Measurements from ENCODE around the gene OR4F6. TPM values are rescaled to one million over a fixed set of nuclear protein-coding genes. Genes with fewer than 3 reads are reported as not detected.
A peak's percentile ranks its signal among the peaks of the same experiment; 100 is the strongest.
"Not testable (repeated sequence)": the region's sequence is repeated elsewhere in the genome, so short reads cannot be mapped to it uniquely, and the experiment has no call there.

OR4F6 gene
- total RNA-seq, 1 experiment from 2014 or later: not detected

- DNase-seq: peak; percentile 20
- not testable (repeated sequence) for H3K9me3 ChIP-seq, H3K4me3 ChIP-seq, H3K27me3 ChIP-seq, H3K36me3 ChIP-seq
Measured at GRCh38 chr15:101793981-101794380, 9.3 kb upstream of the OR4F6 start.

GRCh38 chr15:101795455-101795854 is 7.9 kb upstream of the OR4F6 start:
- H3K36me3 ChIP-seq: no peaks in the 10 kb centered on the region
- DNase-seq: no peak
- H3K27me3 ChIP-seq: no peaks in the 10 kb centered on the region
- no peak overlapping the region for H3K4me3 ChIP-seq
- no peaks in the 10 kb centered on the region for H3K9me3 ChIP-seq

DNA sequence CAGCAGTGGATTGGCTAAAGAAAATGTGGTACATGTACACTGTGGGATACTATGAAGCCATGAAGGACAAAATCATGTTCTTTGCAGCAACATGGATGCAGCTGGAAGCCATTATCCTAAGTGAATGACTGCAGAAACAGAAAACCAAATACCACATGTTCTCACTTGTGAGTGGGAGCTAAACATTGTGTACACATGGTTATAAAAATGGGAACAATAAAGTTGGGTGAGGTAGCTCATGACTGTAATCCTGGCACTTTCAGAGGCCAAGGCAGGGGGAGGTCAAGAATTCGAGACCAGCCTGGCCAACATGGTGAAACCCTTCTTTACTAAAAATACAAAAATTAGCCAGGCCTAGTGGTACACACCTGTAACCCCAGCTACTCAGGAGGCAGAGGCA is 3.6 kb upstream of the OR4F6 start:
- no peaks in the 10 kb centered on the region for H3K9me3 ChIP-seq
- no peaks in the 10 kb centered on the region for H3K36me3 ChIP-seq
- DNase-seq: no peak
- no peaks in the 10 kb centered on the region for H3K27me3 ChIP-seq
- H3K4me3 ChIP-seq: no peak overlapping the region

- Histone ChIP-seq H3K4me3 (no peak overlapping the region), H3K36me3 (no peaks in the 10 kb centered on the region), H3K9me3 (no peaks in the 10 kb centered on the region; the same call in 1 of the 2 replicates), H3K27me3 (no peaks in the 10 kb centered on the region)
- no peak for DNase-seq
Measured at GRCh38 chr15:101801048-101801447, 2.3 kb upstream of the OR4F6 start.

DNA sequence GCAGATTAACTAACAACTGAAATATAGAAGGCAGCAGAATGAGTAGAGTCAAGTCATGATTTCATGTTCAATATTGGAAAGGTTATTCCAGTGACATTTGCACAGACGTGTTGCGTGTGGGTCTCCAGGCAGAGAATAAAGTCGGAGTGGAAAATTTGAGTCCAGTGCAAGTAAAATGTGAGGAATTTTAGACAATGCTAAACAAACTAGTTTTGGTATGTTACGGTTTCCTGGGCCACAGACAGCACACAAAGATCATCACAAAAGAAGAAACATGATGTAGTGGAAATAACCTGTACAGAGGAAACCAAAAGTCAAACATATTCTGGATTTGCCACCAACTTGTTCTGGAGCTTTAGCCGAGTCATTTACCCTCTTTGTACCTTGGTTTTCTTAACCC is 367 bp downstream of the OR4F6 start:
- Histone ChIP-seq H3K27me3 (no peaks in the 10 kb centered on the region), H3K4me3 (no peak overlapping the region), H3K36me3 (no peaks in the 10 kb centered on the region), H3K9me3 (no peaks in the 10 kb centered on the region; the same call in 1 of the 2 replicates)
- no peak for DNase-seq

GRCh38 chr15:101804375-101804774 is 1.1 kb downstream of the OR4F6 start:
- Histone ChIP-seq H3K4me3 (no peak overlapping the region), H3K36me3 (no peaks in the 10 kb centered on the region)
- DNase-seq: no peak

DNA sequence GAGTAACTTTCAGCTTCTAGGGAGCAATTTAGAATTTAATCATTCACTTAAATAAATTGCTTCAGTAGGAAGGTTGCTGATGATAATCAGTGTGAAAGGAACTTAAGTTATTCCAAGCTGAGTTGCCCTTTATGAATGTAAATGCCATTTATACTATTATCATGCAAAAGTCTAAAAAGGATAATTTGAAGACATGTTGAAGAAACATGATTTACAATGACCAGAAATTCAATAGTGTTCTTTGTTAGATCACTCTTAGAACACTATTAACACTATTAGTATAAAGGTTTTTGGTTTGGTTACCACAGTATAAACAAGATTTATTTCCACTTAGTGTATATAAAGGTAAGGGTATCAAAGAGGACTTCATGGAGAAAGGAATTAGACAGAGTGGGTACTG is 1.6 kb downstream of the OR4F6 start:
- no peaks in the 10 kb centered on the region; the same call in 1 of the 2 replicates for H3K9me3 ChIP-seq
- H3K27me3 ChIP-seq: no peaks in the 10 kb centered on the region
- DNase-seq: no peak
- no peaks in the 10 kb centered on the region for H3K36me3 ChIP-seq
- H3K4me3 ChIP-seq: no peak overlapping the region

More at GRCh38 chr15:101804375-101804774, 1.1 kb downstream of the OR4F6 start:
- Histone ChIP-seq H3K27me3 (no peaks in the 10 kb centered on the region), H3K9me3 (no peaks in the 10 kb centered on the region; the same call in 1 of the 2 replicates)

DNA sequence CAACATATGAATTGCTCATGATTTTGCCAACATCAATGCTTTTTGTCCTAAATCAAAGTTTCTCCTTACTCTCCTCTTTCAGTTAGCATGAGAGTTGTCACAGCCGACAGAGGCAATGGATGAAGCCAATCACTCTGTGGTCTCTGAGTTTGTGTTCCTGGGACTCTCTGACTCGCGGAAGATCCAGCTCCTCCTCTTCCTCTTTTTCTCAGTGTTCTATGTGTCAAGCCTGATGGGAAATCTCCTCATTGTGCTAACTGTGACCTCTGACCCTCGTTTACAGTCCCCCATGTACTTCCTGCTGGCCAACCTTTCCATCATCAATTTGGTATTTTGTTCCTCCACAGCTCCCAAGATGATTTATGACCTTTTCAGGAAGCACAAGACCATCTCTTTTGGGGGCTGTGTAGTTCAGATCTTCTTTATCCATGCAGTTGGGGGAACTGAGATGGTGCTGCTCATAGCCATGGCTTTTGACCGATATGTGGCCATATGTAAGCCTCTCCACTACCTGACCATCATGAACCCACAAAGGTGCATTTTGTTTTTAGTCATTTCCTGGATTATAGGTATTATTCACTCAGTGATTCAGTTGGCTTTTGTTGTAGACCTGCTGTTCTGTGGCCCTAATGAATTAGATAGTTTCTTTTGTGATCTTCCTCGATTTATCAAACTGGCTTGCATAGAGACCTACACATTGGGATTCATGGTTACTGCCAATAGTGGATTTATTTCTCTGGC is 2.5 kb downstream of the OR4F6 start:
- Histone ChIP-seq H3K9me3 (no peaks in the 10 kb centered on the region; the same call in 1 of the 2 replicates), H3K4me3 (no peak overlapping the region), H3K27me3 (no peaks in the 10 kb centered on the region), H3K36me3 (no peaks in the 10 kb centered on the region)
- DNase-seq: no peak

DNA sequence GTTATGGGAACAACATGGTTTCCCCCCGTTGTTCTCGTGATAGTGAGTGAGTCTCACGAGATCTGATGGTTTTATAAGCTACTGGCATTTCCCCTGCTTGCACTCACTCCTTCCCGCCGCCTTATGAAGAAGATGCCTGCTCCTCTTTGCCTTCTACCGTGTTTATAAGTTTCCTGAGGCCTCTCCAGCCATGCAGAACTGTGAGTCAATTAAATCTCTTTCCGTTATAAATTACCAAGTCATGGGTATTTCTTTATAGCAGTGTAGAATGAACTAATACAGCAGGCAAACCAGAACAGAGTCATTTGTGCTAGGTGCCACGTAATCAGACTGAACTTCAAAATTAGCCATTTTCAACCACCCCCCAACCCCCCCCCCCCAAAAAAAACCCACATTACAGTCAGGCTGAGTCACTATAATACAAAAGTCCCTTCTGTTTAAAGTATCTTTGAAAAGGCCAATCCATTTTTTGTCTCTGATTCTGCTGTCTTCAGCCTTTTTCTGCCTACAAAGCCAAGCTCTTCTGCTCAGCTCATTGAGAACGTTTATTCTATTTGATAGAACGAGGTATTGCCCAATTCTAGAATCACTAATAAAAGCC is 4.1 kb downstream of the OR4F6 start:
- no peaks in the 10 kb centered on the region for H3K36me3 ChIP-seq
- no peak overlapping the region for H3K4me3 ChIP-seq
- DNase-seq: no peak

GRCh38 chr15:101808201-101808600 is 4.9 kb downstream of the OR4F6 start:
- H3K36me3 ChIP-seq: no peaks in the 10 kb centered on the region
- H3K4me3 ChIP-seq: no peak overlapping the region
- H3K27me3 ChIP-seq: no peaks in the 10 kb centered on the region
- peak; percentile 58 for DNase-seq
- no peaks in the 10 kb centered on the region; the same call in 1 of the 2 replicates for H3K9me3 ChIP-seq

More for the DNA sequence above, 4.1 kb downstream of the OR4F6 start:
- Histone ChIP-seq H3K9me3 (no peaks in the 10 kb centered on the region; the same call in 1 of the 2 replicates), H3K27me3 (no peaks in the 10 kb centered on the region)

DNA sequence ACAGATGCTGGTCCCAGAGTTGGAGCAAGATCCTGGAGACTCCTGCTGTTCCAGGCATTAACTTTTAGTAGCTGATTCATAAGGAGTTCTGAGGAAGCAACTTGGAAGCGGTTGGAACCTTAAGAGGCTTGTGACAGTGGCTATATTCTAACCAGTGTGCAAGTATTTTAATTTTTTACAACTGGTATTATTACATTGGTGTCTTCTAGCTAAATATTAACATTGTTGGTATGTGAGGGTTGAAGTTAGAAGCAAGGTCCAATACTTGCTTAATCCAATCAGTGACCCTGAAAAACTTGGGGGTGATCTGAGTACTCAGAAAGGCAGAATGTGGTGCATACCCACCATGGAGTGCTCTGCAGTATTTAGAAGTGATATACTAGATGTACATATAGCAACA is 7.1 kb downstream of the OR4F6 start:
- no peak for DNase-seq
- H3K9me3 ChIP-seq: no peaks in the 10 kb centered on the region; the same call in 1 of the 2 replicates
- no peaks in the 10 kb centered on the region for H3K27me3 ChIP-seq
- no peak overlapping the region for H3K4me3 ChIP-seq
- no peaks in the 10 kb centered on the region for H3K36me3 ChIP-seq

DNA sequence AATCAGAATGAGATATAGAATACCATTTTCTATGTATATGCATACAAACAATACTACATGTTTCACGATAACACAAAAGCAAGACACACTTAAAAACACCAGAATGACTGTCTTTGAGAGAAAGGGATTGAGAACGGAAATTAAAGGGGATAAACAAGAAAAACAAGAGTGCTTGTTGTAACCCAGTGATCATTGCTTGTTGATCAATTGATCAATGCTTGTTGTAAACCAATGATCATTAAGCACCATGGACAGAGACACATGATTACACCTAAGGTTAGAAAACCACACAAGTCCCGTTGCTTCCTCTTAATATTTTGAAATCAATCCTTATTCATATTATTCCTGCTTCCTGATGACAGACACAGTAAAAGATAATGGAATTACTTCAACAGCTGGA is 7.6 kb downstream of the OR4F6 start:
- Histone ChIP-seq H3K27me3 (no peaks in the 10 kb centered on the region), H3K4me3 (no peak overlapping the region), H3K36me3 (no peaks in the 10 kb centered on the region), H3K9me3 (no peaks in the 10 kb centered on the region; the same call in 1 of the 2 replicates)
- no peak for DNase-seq

- DNase-seq: no peak
- no peak within 1 kb of the TSS for H3K4me3 ChIP-seq
- H3K27me3 ChIP-seq: no peaks in the 10 kb centered on the region
- H3K9me3 ChIP-seq: no peaks in the 10 kb centered on the region
- H3K36me3 ChIP-seq: no peaks in the 10 kb centered on the region
Measured at GRCh38 chr15:101811902-101812301, 8.6 kb downstream of the OR4F6 start, which contains the start of gene OR4F15. Gene OR4F15, plus strand, starts transcription at chr15:101812202. Its CDS starts 5,985 bp downstream, at chr15:101818187.

DNA sequence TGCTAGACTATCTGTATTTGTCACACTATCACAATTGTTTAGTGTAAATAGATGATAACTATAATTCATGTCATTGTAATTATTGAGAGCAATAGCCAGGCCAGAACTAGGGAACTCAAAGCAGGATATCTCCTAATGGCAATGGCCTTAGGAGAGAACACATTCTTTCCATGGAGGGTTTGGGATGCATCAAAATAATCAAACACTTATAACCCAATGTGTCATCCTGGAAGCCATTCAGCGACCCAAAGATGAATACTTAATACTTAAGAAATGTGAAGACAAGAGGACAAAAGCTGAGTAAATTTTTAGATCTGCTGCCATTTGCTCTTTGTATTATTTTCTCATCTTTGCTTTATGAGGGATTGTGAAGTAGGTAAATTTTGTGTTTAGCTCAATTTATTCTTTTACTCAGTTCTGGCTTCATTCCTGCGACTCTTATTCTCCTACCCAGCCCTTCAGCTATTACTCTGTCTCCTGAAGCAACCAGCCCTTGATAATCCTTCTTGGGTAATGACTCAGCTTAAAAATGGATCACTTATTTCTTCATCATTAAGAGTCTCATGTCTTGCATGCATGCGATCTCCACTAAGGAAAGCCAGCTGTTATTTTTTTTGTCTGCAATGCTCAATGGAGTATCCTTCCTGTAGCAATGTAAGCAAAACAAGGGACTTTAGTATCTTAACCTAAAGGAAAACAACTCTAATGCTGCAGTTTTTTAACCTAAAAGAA is 10.7 kb downstream of the OR4F6 start:
- Histone ChIP-seq H3K27me3 (no peaks in the 10 kb centered on the region), H3K9me3 (no peaks in the 10 kb centered on the region), H3K36me3 (no peaks in the 10 kb centered on the region), H3K4me3 (no peak overlapping the region)
- peak; percentile 43 for DNase-seq

GRCh38 chr15:101820781-101821180 is 17.5 kb downstream of the OR4F6 start:
- Histone ChIP-seq H3K9me3 (peaks cover 7% of the 10 kb centered on the region), H3K4me3 (no peak overlapping the region), H3K36me3 (no peaks in the 10 kb centered on the region), H3K27me3 (no peaks in the 10 kb centered on the region)
- DNase-seq: no peak

DNA sequence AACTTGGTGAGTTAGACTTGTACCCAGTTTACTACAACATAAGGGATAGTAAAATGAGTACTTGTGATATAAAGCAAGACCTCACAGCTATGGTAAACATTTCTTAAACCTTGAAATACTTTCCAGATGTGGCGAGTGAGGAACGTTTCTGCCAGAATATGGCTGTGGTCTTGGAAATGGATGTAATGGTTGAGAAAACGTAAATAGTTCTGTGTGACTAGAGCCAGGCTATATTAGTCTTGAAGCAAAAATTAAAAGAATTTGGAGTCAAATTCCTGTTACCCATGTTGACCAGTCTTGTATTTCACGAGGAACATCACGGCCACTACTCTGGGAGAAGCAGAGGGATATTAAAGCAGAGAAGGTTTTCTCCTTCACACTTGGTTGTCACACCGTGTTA is 23.9 kb downstream of the OR4F6 start:
- H3K4me3 ChIP-seq: no peak overlapping the region
- H3K36me3 ChIP-seq: no peaks in the 10 kb centered on the region
- H3K9me3 ChIP-seq: peaks cover 7% of the 10 kb centered on the region
- no peaks in the 10 kb centered on the region for H3K27me3 ChIP-seq
- DNase-seq: peak; percentile 32

- no peak for DNase-seq
- Histone ChIP-seq H3K36me3 (no peaks in the 10 kb centered on the region), H3K4me3 (no peak overlapping the region), H3K27me3 (no peaks in the 10 kb centered on the region), H3K9me3 (peaks cover 4% of the 10 kb centered on the region)
Measured at GRCh38 chr15:101828774-101829173, 25.5 kb downstream of the OR4F6 start.
